HepG2 (cell line): Measurements from ENCODE around the gene PTBP2. TPM values are rescaled to one million over a fixed set of nuclear protein-coding genes. Genes with fewer than 3 reads are reported as not detected.

ENCODE experiments used
- ATF1 ChIP-seq: IDR thresholded peaks from 2 replicates; pipeline ENCODE4 v1.6.1; 2016; ENCODE audit warnings: mild to moderate bottlenecking, control low read depth
- HOXA9 ChIP-seq: sonication (generic); formaldehyde crosslinking; IDR thresholded peaks from 2 replicates; pipeline ENCODE4 v1.8.1; 2022; ENCODE audit warnings: missing genetic modification reagents, mild to moderate bottlenecking, moderate library complexity, borderline replicate concordance
- KDM5B ChIP-seq: sonication (generic); formaldehyde crosslinking; IDR thresholded peaks from 2 replicates; pipeline ENCODE4 v1.4.0; 2020; ENCODE audit warnings: missing genetic modification reagents, mild to moderate bottlenecking, borderline replicate concordance
- MED13 ChIP-seq: sonication (generic); formaldehyde crosslinking; IDR thresholded peaks from 2 replicates; pipeline ENCODE4 v1.5.0; 2020; ENCODE audit warnings: missing genetic modification reagents
- NR2F6 ChIP-seq, 2 experiments: IDR thresholded peaks; 2 replicates each; pipeline ENCODE4 v1.6.1; 2016; ENCODE audit warnings: antibody characterized with exemption in 1 of 2, mild to moderate bottlenecking in 1 of 2
- PLSCR1 ChIP-seq: sonication (generic); formaldehyde crosslinking; IDR thresholded peaks from 2 replicates; pipeline ENCODE4 v1.5.0; 2020; ENCODE audit warnings: missing genetic modification reagents, mild to moderate bottlenecking, borderline replicate concordance
- RBM39 ChIP-seq: fragments of 200-400 bp; formaldehyde crosslinking; IDR thresholded peaks from one replicate; pipeline ENCODE4 v1.6.1; 2018; ENCODE audit warnings: antibody characterized with exemption, mild to moderate bottlenecking, low read depth, low read length; ENCODE audit not compliant: poor library complexity, severe bottlenecking
- SAP130 ChIP-seq: IDR thresholded peaks from 2 replicates; pipeline ENCODE4 v1.6.1; 2016; ENCODE audit warnings: low read depth
- SMAD1 ChIP-seq: sonication (generic); formaldehyde crosslinking; IDR thresholded peaks from 2 replicates; pipeline ENCODE4 v1.4.0; 2020; ENCODE audit warnings: missing genetic modification reagents, low read depth, mild to moderate bottlenecking, borderline replicate concordance
- TRAFD1 ChIP-seq: sonication (generic); formaldehyde crosslinking; IDR thresholded peaks from 2 replicates; pipeline ENCODE4 v1.5.1; 2020; ENCODE audit warnings: missing genetic modification reagents, mild to moderate bottlenecking, borderline replicate concordance
- ZC3H4 ChIP-seq: sonication (generic); formaldehyde crosslinking; IDR thresholded peaks from 2 replicates; pipeline ENCODE4 v1.4.0; 2020; ENCODE audit warnings: missing genetic modification reagents, borderline replicate concordance
- ZMYM4 ChIP-seq: sonication (generic); formaldehyde crosslinking; IDR thresholded peaks from 2 replicates; pipeline ENCODE4 v1.8.1; 2023; ENCODE audit warnings: mild to moderate bottlenecking, missing genetic modification reagents
- ZNF138 ChIP-seq: sonication (generic); formaldehyde crosslinking; IDR thresholded peaks from 2 replicates; pipeline ENCODE4 v1.5.0; 2020; ENCODE audit warnings: mild to moderate bottlenecking, low read depth, missing genetic modification reagents
- ZNF24 ChIP-seq: fragments of 450-650 bp; IDR thresholded peaks from 2 replicates; pipeline ENCODE4 v1.6.1; 2017; ENCODE audit warnings: antibody characterized with exemption, mild to moderate bottlenecking
- ZNF292 ChIP-seq: sonication (generic); formaldehyde crosslinking; IDR thresholded peaks from 2 replicates; pipeline ENCODE4 v1.8.1; 2022; ENCODE audit warnings: mild to moderate bottlenecking, low read depth, missing genetic modification reagents, borderline replicate concordance
- ZNF687 ChIP-seq: sonication (generic); formaldehyde crosslinking; IDR thresholded peaks from 2 replicates; pipeline ENCODE4 v1.5.1; 2020; ENCODE audit warnings: mild to moderate bottlenecking, missing genetic modification reagents, moderate library complexity
- ZNF780A ChIP-seq: sonication (generic); formaldehyde crosslinking; IDR thresholded peaks from 2 replicates; pipeline ENCODE4 v1.8.0; 2022; ENCODE audit warnings: mild to moderate bottlenecking, missing genetic modification reagents, moderate library complexity
- ZNF792 ChIP-seq: IDR thresholded peaks from 2 replicates; pipeline ENCODE4 v1.6.1; 2016
- ZSCAN20 ChIP-seq: sonication (generic); formaldehyde crosslinking; IDR thresholded peaks from 2 replicates; pipeline ENCODE4 v1.4.0; 2020; ENCODE audit warnings: missing genetic modification reagents, mild to moderate bottlenecking, borderline replicate concordance
- polyA plus RNA-seq, 8 experiments: library from polyadenylated mRNA; depleted of rRNA in 3 of 8; stranded (reverse) in 7 of 8; unstranded in 1 of 8; fragments of >200 nt; fragmentation: Illumina TruSeq in 4 of 8; extraction: Trizol in 4 of 8; gene quantifications; 2 replicates each; pipeline versions ENCODE4 v1.2.1 to v1.2.3, GENCODE V29; 2011 to 2016; ENCODE audit warnings: low read depth in 4 of 8, missing spikeins in 1 of 8, mixed read lengths in 1 of 8; ENCODE audit not compliant: insufficient read depth in 1 of 8
- total RNA-seq, 5 experiments: library from RNA; depleted of rRNA; stranded (reverse); fragments of >200 nt; fragmentation: Illumina TruSeq; extraction: Trizol; gene quantifications; 2 replicates each; pipeline ENCODE4 v1.2.3, GENCODE V29; 2016; ENCODE audit warnings: low read depth in 1 of 5
- TF ChIP-seq, protein P1 (sequence below): sonication (generic); formaldehyde crosslinking; IDR thresholded peaks from 2 replicates; pipeline ENCODE4 v1.5.1; 2020; ENCODE audit warnings: mild to moderate bottlenecking, missing genetic modification reagents

The PTBP2 gene
- total and polyA plus RNA-seq, 2 of the 13 experiments (the other 11 are each of a cell fraction or from before 2014, with no cell fraction given): 10.5 to 14.1 TPM

GRCh38 chr1:96721416-96722160, at the start of gene PTBP2 (continued):
- TF ChIP-seq ZNF138 (CRISPR knock-in tag) (no peak), ZNF687 (CRISPR knock-in tag) (peak; percentile 70), MED13 (CRISPR knock-in tag) (peak; percentile 34; the same call in 1 of the 2 replicates), TRAFD1 (CRISPR knock-in tag) (no peak), ZNF292 (peak; percentile 72), PLSCR1 (CRISPR knock-in tag) (no peak), RBM39 (peak; percentile 70), ZC3H4 (no peak), ZMYM4 (peak; percentile 79), SAP130 (CRISPR knock-in tag) (peak; percentile 52), ZSCAN20 (no peak), ZNF24 (no peak), ATF1 (no peak), SMAD1 (CRISPR knock-in tag) (no peak), NR2F6 (IDR thresholded peaks at IDR 0.05) (no peak), NR2F6 (CRISPR knock-in tag; IDR thresholded peaks at IDR 0.05) (0 out of 2 replicates have a peak, but pooled peaks have one; percentile 5), KDM5B (peak; percentile 50; the same call in 1 of the 2 replicates), ZNF780A (CRISPR knock-in tag) (no peak), ZNF792 (CRISPR knock-in tag) (no peak), HOXA9 (CRISPR knock-in tag) (no peak)
- TF ChIP-seq, protein P1, sequence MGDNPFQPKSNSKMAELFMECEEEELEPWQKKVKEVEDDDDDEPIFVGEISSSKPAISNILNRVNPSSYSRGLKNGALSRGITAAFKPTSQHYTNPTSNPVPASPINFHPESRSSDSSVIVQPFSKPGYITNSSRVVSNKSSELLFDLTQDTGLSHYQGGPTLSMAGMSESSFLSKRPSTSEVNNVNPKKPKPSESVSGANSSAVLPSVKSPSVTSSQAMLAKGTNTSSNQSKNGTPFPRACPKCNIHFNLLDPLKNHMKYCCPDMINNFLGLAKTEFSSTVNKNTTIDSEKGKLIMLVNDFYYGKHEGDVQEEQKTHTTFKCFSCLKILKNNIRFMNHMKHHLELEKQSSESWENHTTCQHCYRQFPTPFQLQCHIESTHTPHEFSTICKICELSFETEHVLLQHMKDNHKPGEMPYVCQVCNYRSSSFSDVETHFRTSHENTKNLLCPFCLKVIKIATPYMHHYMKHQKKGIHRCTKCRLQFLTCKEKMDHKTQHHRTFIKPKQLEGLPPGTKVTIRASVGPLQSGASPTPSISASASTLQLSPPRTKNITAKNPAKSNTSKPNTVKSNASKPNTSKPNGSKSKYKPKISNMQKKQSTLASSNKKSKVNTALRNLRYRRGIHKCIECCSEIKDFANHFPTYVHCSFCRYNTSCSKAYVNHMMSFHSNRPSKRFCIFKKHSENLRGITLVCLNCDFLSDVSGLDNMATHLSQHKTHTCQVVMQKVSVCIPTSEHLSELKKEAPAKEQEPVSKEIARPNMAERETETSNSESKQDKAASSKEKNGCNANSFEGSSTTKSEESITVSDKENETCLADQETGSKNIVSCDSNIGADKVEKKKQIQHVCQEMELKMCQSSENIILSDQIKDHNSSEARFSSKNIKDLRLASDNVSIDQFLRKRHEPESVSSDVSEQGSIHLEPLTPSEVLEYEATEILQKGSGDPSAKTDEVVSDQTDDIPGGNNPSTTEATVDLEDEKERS (CRISPR knock-in tag): no peak
